Measurements from ENCODE around the gene GRID2. TPM values are rescaled to one million over a fixed set of nuclear protein-coding genes. Genes with fewer than 3 reads are reported as not detected.

GRID2 gene
- total RNA-seq, 6 experiments from 2014 or later = not detected

GRCh38 chr4:92261256-92261655 lies 42.5 kb upstream of the GRID2 start:
- H3K9me3 Mint-ChIP-seq = peaks cover 15% of the 10 kb centered on the region
- no peak for DNase-seq
- no peak overlapping the region for H3K27ac Mint-ChIP-seq
- H3K4me3 Mint-ChIP-seq = no peak overlapping the region
- H3K4me1 Mint-ChIP-seq (ENCODE audit: low read depth) = no peaks in the 10 kb centered on the region
- H3K36me3 Mint-ChIP-seq (ENCODE audit: low read depth) = no peaks in the 10 kb centered on the region
- TF ChIP-seq, protein P1, sequence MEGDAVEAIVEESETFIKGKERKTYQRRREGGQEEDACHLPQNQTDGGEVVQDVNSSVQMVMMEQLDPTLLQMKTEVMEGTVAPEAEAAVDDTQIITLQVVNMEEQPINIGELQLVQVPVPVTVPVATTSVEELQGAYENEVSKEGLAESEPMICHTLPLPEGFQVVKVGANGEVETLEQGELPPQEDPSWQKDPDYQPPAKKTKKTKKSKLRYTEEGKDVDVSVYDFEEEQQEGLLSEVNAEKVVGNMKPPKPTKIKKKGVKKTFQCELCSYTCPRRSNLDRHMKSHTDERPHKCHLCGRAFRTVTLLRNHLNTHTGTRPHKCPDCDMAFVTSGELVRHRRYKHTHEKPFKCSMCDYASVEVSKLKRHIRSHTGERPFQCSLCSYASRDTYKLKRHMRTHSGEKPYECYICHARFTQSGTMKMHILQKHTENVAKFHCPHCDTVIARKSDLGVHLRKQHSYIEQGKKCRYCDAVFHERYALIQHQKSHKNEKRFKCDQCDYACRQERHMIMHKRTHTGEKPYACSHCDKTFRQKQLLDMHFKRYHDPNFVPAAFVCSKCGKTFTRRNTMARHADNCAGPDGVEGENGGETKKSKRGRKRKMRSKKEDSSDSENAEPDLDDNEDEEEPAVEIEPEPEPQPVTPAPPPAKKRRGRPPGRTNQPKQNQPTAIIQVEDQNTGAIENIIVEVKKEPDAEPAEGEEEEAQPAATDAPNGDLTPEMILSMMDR (IDR thresholded peaks at IDR 0.05) = no peak
- no peaks in the 10 kb centered on the region; the same call in 1 of the 2 replicates for H3K27me3 Mint-ChIP-seq (ENCODE audit: insufficient read depth)

- no peaks in the 10 kb centered on the region; the same call in 1 of the 2 replicates for H3K27me3 Mint-ChIP-seq (ENCODE audit: insufficient read depth)
Observed at GRCh38 chr4:92262371-92262770, 41.4 kb upstream of the GRID2 start.

DNA sequence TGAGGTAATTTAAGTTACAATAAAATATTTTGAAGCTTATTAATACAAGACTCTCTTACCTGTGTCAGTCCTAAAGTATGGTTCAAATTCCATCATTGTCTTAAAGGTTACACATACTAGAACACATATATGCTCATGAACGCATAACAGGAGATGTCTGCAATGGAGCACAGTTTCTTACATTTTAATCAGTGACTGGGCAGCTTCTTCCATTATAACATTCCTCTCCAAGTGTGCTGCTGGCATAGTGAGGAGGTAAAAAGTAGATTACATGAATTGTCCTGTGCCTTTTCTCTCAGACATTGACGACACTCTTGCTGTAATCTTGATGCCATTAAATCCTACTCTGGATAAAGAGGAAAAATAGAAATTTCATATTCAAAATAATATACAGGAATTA lies 40.8 kb upstream of the GRID2 start:
- no peak for DNase-seq
- Mint-ChIP-seq H3K9me3 (peaks cover 5% of the 10 kb centered on the region; the same call in 1 of the 2 replicates), H3K27me3 (ENCODE audit: insufficient read depth) (no peaks in the 10 kb centered on the region; the same call in 1 of the 2 replicates), H3K4me3 (no peak overlapping the region), H3K36me3 (ENCODE audit: low read depth) (no peaks in the 10 kb centered on the region), H3K27ac (no peak overlapping the region), H3K4me1 (ENCODE audit: low read depth) (no peaks in the 10 kb centered on the region)
- TF ChIP-seq, protein P1 (IDR thresholded peaks at IDR 0.05) = no peak

More at GRCh38 chr4:92262371-92262770, 41.4 kb upstream of the GRID2 start:
- TF ChIP-seq, protein P1 (IDR thresholded peaks at IDR 0.05) = no peak
- Mint-ChIP-seq H3K4me3 (no peak overlapping the region), H3K36me3 (ENCODE audit: low read depth) (no peaks in the 10 kb centered on the region), H3K9me3 (peaks cover 11% of the 10 kb centered on the region), H3K4me1 (ENCODE audit: low read depth) (no peaks in the 10 kb centered on the region), H3K27ac (no peak overlapping the region)
- no peak for DNase-seq

DNA sequence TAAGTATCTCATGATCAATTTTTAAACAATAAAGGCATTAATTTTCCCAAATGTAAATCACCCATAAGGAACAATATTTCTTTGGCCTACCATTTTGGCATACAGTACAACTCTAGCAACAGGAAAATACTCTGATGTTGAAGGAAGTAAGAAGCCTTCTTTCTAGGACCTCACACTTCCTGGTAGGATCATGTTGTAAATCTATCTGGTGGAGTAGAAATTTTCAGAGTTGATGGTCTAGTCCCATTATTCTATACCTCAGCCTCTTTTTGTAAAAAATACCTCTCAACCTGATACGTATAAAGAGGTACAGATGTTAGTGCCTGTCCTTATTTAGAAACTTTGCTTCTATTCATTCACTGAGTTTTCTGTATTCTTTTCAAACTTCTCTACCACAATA lies 40.2 kb upstream of the GRID2 start:
- Mint-ChIP-seq H3K27ac (no peak overlapping the region), H3K9me3 (peaks cover under 1% of the 10 kb centered on the region; the same call in 1 of the 2 replicates), H3K27me3 (ENCODE audit: insufficient read depth) (no peaks in the 10 kb centered on the region), H3K36me3 (ENCODE audit: low read depth) (no peaks in the 10 kb centered on the region), H3K4me3 (no peak overlapping the region), H3K4me1 (ENCODE audit: low read depth) (no peaks in the 10 kb centered on the region)
- DNase-seq = no peak
- TF ChIP-seq, protein P1 (IDR thresholded peaks at IDR 0.05) = no peak

- TF ChIP-seq, protein P1 (IDR thresholded peaks at IDR 0.05) = no peak
- Mint-ChIP-seq H3K4me3 (no peak overlapping the region), H3K4me1 (ENCODE audit: low read depth) (no peaks in the 10 kb centered on the region), H3K27ac (no peak overlapping the region), H3K27me3 (ENCODE audit: insufficient read depth) (no peaks in the 10 kb centered on the region), H3K9me3 (no peaks in the 10 kb centered on the region; the same call in 1 of the 2 replicates), H3K36me3 (ENCODE audit: low read depth) (no peaks in the 10 kb centered on the region)
- DNase-seq = no peak
Observed at GRCh38 chr4:92264163-92264562, 39.6 kb upstream of the GRID2 start.

- H3K4me1 Mint-ChIP-seq (ENCODE audit: low read depth) = no peaks in the 10 kb centered on the region
- TF ChIP-seq, protein P1 (IDR thresholded peaks at IDR 0.05) = no peak
- no peak overlapping the region for H3K4me3 Mint-ChIP-seq
- DNase-seq = no peak
- no peaks in the 10 kb centered on the region for H3K27me3 Mint-ChIP-seq (ENCODE audit: insufficient read depth)
- H3K27ac Mint-ChIP-seq = no peak overlapping the region
- H3K9me3 Mint-ChIP-seq = no peaks in the 10 kb centered on the region; the same call in 1 of the 2 replicates
- H3K36me3 Mint-ChIP-seq (ENCODE audit: low read depth) = no peaks in the 10 kb centered on the region
Observed at GRCh38 chr4:92265021-92265420, 38.7 kb upstream of the GRID2 start.
